ENCODE measurements around the gene WBP1L.
A peak's percentile ranks its signal among the peaks of the same experiment; 100 is the strongest.

Gene WBP1L

DNA sequence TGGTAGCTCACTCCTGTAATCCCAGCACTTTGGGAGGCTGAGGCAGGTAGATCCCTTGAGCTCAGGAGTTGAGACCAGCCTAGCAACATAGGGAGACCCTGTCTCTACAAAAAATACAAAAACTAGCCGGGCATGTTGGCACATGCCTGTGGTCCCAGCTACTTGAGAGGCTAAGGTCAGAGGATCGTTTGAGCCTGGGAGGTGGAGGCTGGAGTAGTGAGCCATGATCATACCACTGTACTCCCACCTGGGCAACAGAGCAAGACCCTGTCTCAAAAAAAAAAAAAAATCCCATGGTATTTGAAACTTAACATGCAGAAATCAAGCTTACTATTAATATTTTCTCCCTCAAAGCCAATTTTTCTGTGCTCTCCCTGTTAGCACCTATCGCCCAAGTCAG lies 23.4 kb upstream of the WBP1L start:
- Mint-ChIP-seq H3K4me1 (peaks cover 67% of the 10 kb centered on the region), H3K27me3 (ENCODE audit: low read depth, poor library complexity) (no peaks in the 10 kb centered on the region), H3K9me3 (peaks cover 12% of the 10 kb centered on the region), H3K36me3 (ENCODE audit: low read depth) (peaks cover 37% of the 10 kb centered on the region), H3K27ac (peak overlapping the region; percentile 75), H3K4me3 (peak overlapping the region; percentile 54)
- DNase-seq, result no peak
- TF ChIP-seq, protein P1, sequence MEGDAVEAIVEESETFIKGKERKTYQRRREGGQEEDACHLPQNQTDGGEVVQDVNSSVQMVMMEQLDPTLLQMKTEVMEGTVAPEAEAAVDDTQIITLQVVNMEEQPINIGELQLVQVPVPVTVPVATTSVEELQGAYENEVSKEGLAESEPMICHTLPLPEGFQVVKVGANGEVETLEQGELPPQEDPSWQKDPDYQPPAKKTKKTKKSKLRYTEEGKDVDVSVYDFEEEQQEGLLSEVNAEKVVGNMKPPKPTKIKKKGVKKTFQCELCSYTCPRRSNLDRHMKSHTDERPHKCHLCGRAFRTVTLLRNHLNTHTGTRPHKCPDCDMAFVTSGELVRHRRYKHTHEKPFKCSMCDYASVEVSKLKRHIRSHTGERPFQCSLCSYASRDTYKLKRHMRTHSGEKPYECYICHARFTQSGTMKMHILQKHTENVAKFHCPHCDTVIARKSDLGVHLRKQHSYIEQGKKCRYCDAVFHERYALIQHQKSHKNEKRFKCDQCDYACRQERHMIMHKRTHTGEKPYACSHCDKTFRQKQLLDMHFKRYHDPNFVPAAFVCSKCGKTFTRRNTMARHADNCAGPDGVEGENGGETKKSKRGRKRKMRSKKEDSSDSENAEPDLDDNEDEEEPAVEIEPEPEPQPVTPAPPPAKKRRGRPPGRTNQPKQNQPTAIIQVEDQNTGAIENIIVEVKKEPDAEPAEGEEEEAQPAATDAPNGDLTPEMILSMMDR (IDR thresholded peaks at IDR 0.05), result no peak

DNA sequence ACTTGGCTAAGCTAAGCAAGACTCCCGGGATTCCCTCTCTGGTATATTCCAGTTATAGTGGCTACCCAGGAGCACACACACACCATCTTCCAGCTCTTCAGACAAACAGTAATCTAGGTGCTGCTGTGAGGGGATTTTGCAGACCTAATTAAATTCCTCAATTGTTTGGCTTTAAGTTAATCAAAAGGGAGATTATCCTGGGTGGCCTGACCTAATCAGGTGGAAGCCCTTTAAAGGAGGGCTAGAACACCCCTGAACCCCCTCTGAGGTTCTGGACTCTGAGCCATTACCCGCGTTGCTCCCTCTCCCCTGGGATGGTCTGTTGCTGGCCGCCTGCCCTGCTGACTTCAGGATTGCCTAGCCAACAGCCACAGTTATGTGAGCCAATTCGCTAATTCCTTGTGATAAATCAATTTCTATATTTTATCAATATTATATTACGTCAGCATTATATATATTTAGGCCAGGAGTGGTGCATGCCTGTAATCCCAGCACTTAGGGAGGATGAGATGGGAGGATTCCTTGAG lies 22.9 kb upstream of the WBP1L start:
- Mint-ChIP-seq H3K4me1 (peaks cover 63% of the 10 kb centered on the region), H3K27me3 (ENCODE audit: low read depth, poor library complexity) (no peaks in the 10 kb centered on the region), H3K36me3 (ENCODE audit: low read depth) (peaks cover 37% of the 10 kb centered on the region), H3K9me3 (peaks cover 12% of the 10 kb centered on the region), H3K27ac (peak overlapping the region; percentile 75), H3K4me3 (peak overlapping the region; percentile 54)
- TF ChIP-seq, protein P1 (IDR thresholded peaks at IDR 0.05), result no peak
- DNase-seq, result no peak

DNA sequence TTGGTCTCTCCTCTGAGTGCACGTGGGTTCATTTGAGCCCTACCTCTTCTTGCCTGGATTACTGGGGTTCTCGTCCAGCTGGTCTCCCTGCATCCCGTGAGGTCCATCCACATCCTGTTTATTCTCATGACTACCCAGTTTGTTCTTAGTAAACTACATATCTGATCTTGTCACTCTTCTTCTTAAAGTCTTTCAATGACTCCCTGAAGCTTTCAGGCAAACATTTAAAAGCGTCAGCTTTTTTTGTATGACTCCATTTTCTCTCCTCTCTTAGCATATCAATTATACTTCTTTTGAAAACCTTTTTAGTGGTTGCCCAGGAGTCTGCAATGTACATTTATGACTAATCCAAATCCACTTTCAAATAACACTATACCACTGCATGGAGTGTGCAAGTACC lies 21.8 kb upstream of the WBP1L start:
- H3K9me3 Mint-ChIP-seq, result peaks cover 12% of the 10 kb centered on the region
- H3K27me3 Mint-ChIP-seq (ENCODE audit: low read depth, poor library complexity), result no peaks in the 10 kb centered on the region
- no peak for DNase-seq
- TF ChIP-seq, protein P1 (IDR thresholded peaks at IDR 0.05), result no peak
- H3K36me3 Mint-ChIP-seq (ENCODE audit: low read depth), result peaks cover 46% of the 10 kb centered on the region
- H3K4me1 Mint-ChIP-seq, result peaks cover 52% of the 10 kb centered on the region
- H3K27ac Mint-ChIP-seq, result peak overlapping the region; percentile 10
- no peak overlapping the region for H3K4me3 Mint-ChIP-seq

DNA sequence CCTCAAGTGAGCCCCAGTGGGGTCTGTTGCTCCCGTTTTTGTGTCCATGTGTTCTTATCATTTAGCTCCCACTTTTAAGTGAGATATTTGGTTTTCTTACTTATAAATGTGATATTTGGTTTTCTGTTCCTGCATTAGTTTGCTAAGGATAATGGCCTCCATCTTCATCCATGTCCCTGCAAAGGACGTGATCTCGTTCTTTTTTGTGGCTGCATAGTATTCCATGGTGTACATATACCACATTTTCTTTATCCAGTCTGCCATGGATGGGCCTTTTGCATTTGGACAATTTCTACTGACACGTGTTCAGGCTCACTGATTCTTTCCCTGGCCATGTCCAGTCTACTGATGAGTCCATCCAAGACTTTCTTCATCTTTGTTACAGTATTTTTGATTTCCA lies 19.8 kb upstream of the WBP1L start:
- H3K36me3 Mint-ChIP-seq (ENCODE audit: low read depth), result peaks cover 55% of the 10 kb centered on the region
- DNase-seq, result no peak
- no peak overlapping the region for H3K27ac Mint-ChIP-seq
- H3K9me3 Mint-ChIP-seq, result peaks cover 12% of the 10 kb centered on the region
- TF ChIP-seq, protein P1 (IDR thresholded peaks at IDR 0.05), result no peak
- no peak overlapping the region for H3K4me3 Mint-ChIP-seq
- no peaks in the 10 kb centered on the region for H3K27me3 Mint-ChIP-seq (ENCODE audit: low read depth, poor library complexity)
- peaks cover 43% of the 10 kb centered on the region for H3K4me1 Mint-ChIP-seq

DNA sequence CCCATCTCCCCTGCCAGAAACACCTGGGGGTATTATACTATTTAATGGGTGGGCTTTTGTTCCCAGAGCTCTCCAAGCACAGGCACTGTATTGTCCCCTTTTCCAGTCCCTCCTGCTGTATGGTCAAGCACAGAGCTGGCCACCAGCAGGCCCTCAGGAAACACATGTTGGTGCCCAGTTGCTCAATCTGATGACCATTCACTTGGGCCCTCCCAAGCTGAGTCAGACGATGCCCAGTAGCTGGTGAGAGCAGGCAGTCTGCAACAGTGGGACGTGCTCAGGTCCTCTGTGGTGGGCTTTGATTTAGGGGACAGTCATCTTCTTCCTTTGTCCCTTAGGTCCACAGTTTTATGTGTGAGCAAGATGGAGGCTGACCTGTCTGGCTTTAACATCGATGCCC lies 17.5 kb upstream of the WBP1L start:
- Mint-ChIP-seq H3K9me3 (peaks cover 12% of the 10 kb centered on the region), H3K4me3 (no peak overlapping the region), H3K36me3 (ENCODE audit: low read depth) (peaks cover 51% of the 10 kb centered on the region), H3K27me3 (ENCODE audit: low read depth, poor library complexity) (no peaks in the 10 kb centered on the region), H3K4me1 (peaks cover 32% of the 10 kb centered on the region), H3K27ac (peak overlapping the region; percentile 32)
- no peak for DNase-seq
- TF ChIP-seq, protein P1 (IDR thresholded peaks at IDR 0.05), result no peak

DNA sequence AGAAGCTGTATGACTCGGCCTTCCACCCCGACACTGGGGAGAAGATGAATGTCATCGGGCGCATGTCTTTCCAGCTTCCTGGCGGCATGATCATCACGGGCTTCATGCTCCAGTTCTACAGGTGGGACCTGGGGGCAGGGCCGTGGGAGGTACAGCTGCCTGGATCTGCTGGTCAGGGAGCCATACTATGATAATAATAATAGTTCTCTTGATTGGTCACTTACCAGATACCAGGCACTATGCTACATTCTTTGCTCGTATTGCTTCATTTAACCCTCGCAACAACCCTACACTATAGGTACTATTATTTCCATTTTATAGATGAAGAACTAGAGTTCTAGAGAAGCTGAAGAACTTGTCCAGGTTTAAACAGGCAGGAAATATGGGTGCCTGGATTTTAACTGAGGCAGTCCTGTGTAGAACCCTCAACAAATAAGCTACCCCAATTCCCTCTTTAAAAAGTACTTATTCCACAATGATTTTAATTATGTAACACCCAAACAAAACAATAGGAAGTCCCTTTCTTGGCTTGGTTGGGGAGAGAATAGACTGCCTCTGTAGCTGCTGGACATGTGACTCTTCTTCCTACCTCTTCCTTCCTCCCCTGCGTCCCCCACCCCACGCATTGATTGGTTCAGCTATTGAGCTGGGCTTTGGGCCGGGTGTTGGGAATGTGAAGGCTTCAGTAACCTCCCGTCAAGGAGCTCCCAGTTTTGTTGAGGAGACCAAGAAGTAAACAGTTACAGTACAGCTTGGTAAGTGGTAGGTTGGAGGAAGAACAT lies 16.5 kb upstream of the WBP1L start:
- Mint-ChIP-seq H3K4me3 (no peak overlapping the region), H3K4me1 (peaks cover 25% of the 10 kb centered on the region), H3K27me3 (ENCODE audit: low read depth, poor library complexity) (no peaks in the 10 kb centered on the region), H3K36me3 (ENCODE audit: low read depth) (peaks cover 54% of the 10 kb centered on the region), H3K27ac (peak overlapping the region; percentile 91), H3K9me3 (peaks cover 12% of the 10 kb centered on the region)
- DNase-seq, result no peak
- TF ChIP-seq, protein P1 (IDR thresholded peaks at IDR 0.05), result no peak

Measured in nephron progenitor cell (in vitro differentiated cells).